Hair follicular keratinocyte (primary cell): ENCODE measurements around the gene LIMK1. TPM values are rescaled to one million over a fixed set of nuclear protein-coding genes. Genes with fewer than 3 reads are reported as not detected.

ENCODE experiments used
- total RNA-seq: library from RNA; depleted of rRNA; stranded (reverse); fragments of >200 nt; gene quantifications from 2 replicates; pipeline ENCODE4 v1.2.3, GENCODE V29; 2015

Gene LIMK1
- 19.8 and 23.8 TPM in 2 replicates for total RNA-seq

DNA sequence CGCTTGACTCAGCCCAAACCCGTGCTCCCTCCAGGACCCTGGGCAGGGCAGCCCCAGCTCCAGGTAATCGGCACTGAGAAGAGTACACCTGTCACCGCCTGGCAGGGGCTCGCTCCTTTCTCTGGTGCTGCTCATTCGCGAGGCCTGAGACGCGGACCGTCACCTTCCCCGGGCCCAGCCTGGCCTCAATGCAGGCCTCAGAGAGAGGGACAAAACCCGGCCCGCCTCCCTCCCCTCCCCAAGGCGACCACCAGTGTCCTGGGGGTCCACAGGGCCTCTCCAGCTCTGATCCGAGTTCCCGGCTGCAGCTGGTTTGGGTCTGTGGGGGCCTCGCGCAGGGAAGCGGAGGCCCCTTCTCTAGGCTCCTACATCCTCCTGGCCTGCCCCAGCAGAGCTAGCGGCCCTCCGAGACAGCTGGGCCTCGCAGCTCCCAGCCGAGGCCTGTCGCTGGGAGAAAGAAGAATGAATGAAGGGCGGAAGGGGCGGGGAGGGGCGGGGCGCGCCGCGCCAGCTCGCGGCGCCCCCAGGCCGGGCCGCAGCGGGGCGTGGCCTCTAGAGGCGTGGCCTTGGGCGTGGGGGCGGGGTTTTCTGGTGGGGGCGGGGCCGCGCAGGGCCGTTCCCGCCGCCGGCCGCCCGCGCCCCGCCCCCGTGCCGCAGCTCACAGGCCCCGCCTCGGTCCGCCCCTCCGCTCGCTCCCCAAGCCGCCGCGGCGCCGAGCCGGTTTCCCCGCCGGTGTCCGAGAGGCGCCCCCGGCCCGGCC, at the start of gene LIMK1:
TSS of gene LIMK1 (plus strand) at position 688 of the 760 bp plus-strand sequence. CDS start 187 bp downstream, outside the sequence.

Other genes with a start within 250 kb of the LIMK1 start
- gene METTL27, start 241.3 kb upstream of the LIMK1 start, total RNA-seq, result 1.1 and 3.2 TPM in 2 replicates
- gene TMEM270, start 222.6 kb upstream of the LIMK1 start, total RNA-seq, result not detected in 2 replicates
- not detected in 2 replicates for gene ELN, start 55.6 kb upstream of the LIMK1 start, total RNA-seq
- 280 and 375 TPM in 2 replicates for gene EIF4H, start 90.6 kb downstream of the LIMK1 start, total RNA-seq
- 1.0 TPM in 2 replicates for gene LAT2, start 126.2 kb downstream of the LIMK1 start, total RNA-seq
- 16.8 and 53.4 TPM in 2 replicates for gene RFC2, start 170.6 kb downstream of the LIMK1 start, total RNA-seq
- 18.0 and 38.4 TPM in 2 replicates for gene CLIP2, start 205.6 kb downstream of the LIMK1 start, total RNA-seq